HUDEP-2 (cell line): ENCODE measurements around the gene NHLH1.

Experiments used
- DNase-seq, 76 experiments: peaks; one replicate each; lab custom pipeline; 2025; ENCODE audit not compliant: unreplicated experiment in 76 of 76; lab: John Stamatoyannopoulos, UW

Gene NHLH1

GRCh38 chr1:160366731-160367515, at the start of gene NHLH1:
Gene NHLH1, plus strand, starts transcription at chr1:160367071. Its CDS starts 3,661 bp downstream, at chr1:160370732.
- DNase-seq, result no peak

GRCh38 chr1:160322831-160323230, 44.0 kb upstream of the NHLH1 start:
- no peak for DNase-seq

GRCh38 chr1:160325252-160325651, 41.6 kb upstream of the NHLH1 start:
- DNase-seq, result no peak

- DNase-seq, result peak in 21 of 76 experiments; percentile 10 to 70 (median 34)
Measured at GRCh38 chr1:160326418-160326817, 40.5 kb upstream of the NHLH1 start.

GRCh38 chr1:160328184-160328583, 38.7 kb upstream of the NHLH1 start:
- DNase-seq, result no peak

- peak in 3 of 76 experiments; percentile 4 to 8 (median 8) for DNase-seq
Measured at GRCh38 chr1:160330119-160330518, 36.8 kb upstream of the NHLH1 start.

GRCh38 chr1:160332516-160332915, 34.4 kb upstream of the NHLH1 start:
- DNase-seq, result no peak

GRCh38 chr1:160338580-160338979, 28.3 kb upstream of the NHLH1 start:
- no peak for DNase-seq

GRCh38 chr1:160340146-160340545, 26.7 kb upstream of the NHLH1 start:
- no peak for DNase-seq

GRCh38 chr1:160340866-160341265, 26.0 kb upstream of the NHLH1 start:
- no peak for DNase-seq

GRCh38 chr1:160342526-160342925, 24.3 kb upstream of the NHLH1 start:
- DNase-seq, result peak in 2 of 76 experiments; percentile 5

- peak in 74 of 76 experiments; percentile 43 to 93 (median 83) for DNase-seq
Measured at GRCh38 chr1:160342953-160343869, 23.7 kb upstream of the NHLH1 start, which contains the start of the genes COPA and NCSTN. Gene COPA, minus strand, starts transcription at chr1:160343250. Its CDS starts 80 bp downstream, at chr1:160343170. Gene NCSTN, plus strand, starts transcription at chr1:160343383. Its CDS starts 14 bp downstream, at chr1:160343397.

- DNase-seq, result no peak
Measured at GRCh38 chr1:160344241-160344640, 22.6 kb upstream of the NHLH1 start.

GRCh38 chr1:160344936-160345335, 21.9 kb upstream of the NHLH1 start:
- DNase-seq, result no peak

- no peak for DNase-seq
Measured at GRCh38 chr1:160346463-160346862, 20.4 kb upstream of the NHLH1 start.

GRCh38 chr1:160346958-160347357, 19.9 kb upstream of the NHLH1 start:
- peak in 1 of 76 experiments; percentile 11 for DNase-seq

- no peak for DNase-seq
Measured at GRCh38 chr1:160351629-160352028, 15.2 kb upstream of the NHLH1 start.

GRCh38 chr1:160352555-160352954, 14.3 kb upstream of the NHLH1 start:
- DNase-seq, result no peak

GRCh38 chr1:160353223-160353622, 13.6 kb upstream of the NHLH1 start:
- DNase-seq, result no peak

- DNase-seq, result peak in 12 of 76 experiments; percentile 6 to 33 (median 20)
Measured at GRCh38 chr1:160354388-160354985, 12.4 kb upstream of the NHLH1 start.
